ENCODE measurements around the gene GGA1.

Gene GGA1

GRCh38 chr22:37627121-37627520, 18.5 kb downstream of the GGA1 start:
- POLR2A ChIA-PET = no interaction called here
- DNase-seq (ENCODE audit: extremely low spot score) = no peak
- CTCF ChIA-PET = interaction anchor here (0.5 to 14.7 kb wide), 11 partner anchors 7 to 1485 kb away, joined by 3 to 248 read pairs (median 3); partner anchors contain the start of genes GGA1 and SH3BP1
- TF ChIP-seq CTCF (IDR thresholded peaks at IDR 0.05; ENCODE audit: control extremely low read depth, extremely low read depth, low read depth, missing control alignments) = no peak

GRCh38 chr22:37627545-37627944, 18.9 kb downstream of the GGA1 start:
- no peak for TF ChIP-seq CTCF (IDR thresholded peaks at IDR 0.05; ENCODE audit: control extremely low read depth, extremely low read depth, low read depth, missing control alignments)

GRCh38 chr22:37628830-37629229, 20.2 kb downstream of the GGA1 start:
- ChIA-PET POLR2A (no interaction called here), CTCF (interaction anchor here (1.1 to 14.7 kb wide), 5 partner anchors 6 to 33 kb away, joined by 3 to 248 read pairs (median 102); partner anchors contain the start of genes GGA1 and SH3BP1)
- TF ChIP-seq CTCF (IDR thresholded peaks at IDR 0.05; ENCODE audit: control extremely low read depth, extremely low read depth, low read depth, missing control alignments) = no peak
- no peak for DNase-seq (ENCODE audit: extremely low spot score)

More at GRCh38 chr22:37627545-37627944, 18.9 kb downstream of the GGA1 start:
- CTCF ChIA-PET = interaction anchor here (0.7 to 14.7 kb wide), 10 partner anchors 7 to 56 kb away, joined by 3 to 248 read pairs (median 4); partner anchors contain the start of genes GGA1 and SH3BP1
- POLR2A ChIA-PET = no interaction called here
- no peak for DNase-seq (ENCODE audit: extremely low spot score)

- CTCF ChIA-PET = interaction anchor here (0.7 to 14.7 kb wide), 6 partner anchors 10 to 157 kb away, joined by 3 to 248 read pairs (median 8); partner anchors contain the start of genes GGA1, NOL12 and SH3BP1
- no peak for TF ChIP-seq CTCF (IDR thresholded peaks at IDR 0.05; ENCODE audit: control extremely low read depth, extremely low read depth, low read depth, missing control alignments)
- DNase-seq (ENCODE audit: extremely low spot score) = no peak
- POLR2A ChIA-PET = no interaction called here
Measured at GRCh38 chr22:37629928-37630327, 21.3 kb downstream of the GGA1 start.

GRCh38 chr22:37630839-37631435, 22.3 kb downstream of the GGA1 start:
- ChIA-PET CTCF (interaction anchor here (0.7 to 14.7 kb wide), 7 partner anchors 8 to 158 kb away, joined by 3 to 248 read pairs (median 78); partner anchors contain the start of genes GGA1, NOL12, PDXP and SH3BP1), POLR2A (interaction anchor here (0.5 to 0.9 kb wide), 2 partner anchors 28 to 226 kb away, joined by 4 to 7 read pairs; no protein-coding TSS in a partner anchor)
- DNase-seq (ENCODE audit: extremely low spot score) = no peak
- no peak for TF ChIP-seq CTCF (IDR thresholded peaks at IDR 0.05; ENCODE audit: control extremely low read depth, extremely low read depth, low read depth, missing control alignments)

GRCh38 chr22:37631448-37632173, 23.0 kb downstream of the GGA1 start:
- no peak for DNase-seq (ENCODE audit: extremely low spot score)
- no peak for TF ChIP-seq CTCF (IDR thresholded peaks at IDR 0.05; ENCODE audit: control extremely low read depth, extremely low read depth, low read depth, missing control alignments)
- POLR2A ChIA-PET = interaction anchor here (0.5 to 2.2 kb wide), 5 partner anchors 11 to 225 kb away, joined by 3 to 8 read pairs (median 6); partner anchors contain the start of gene GGA1
- CTCF ChIA-PET = interaction anchor here (1.0 to 14.7 kb wide), 10 partner anchors 9 to 322 kb away, joined by 3 to 248 read pairs (median 12); partner anchors contain the start of genes C22orf23, GGA1, LGALS1 and NOL12
